Right lobe of liver (tissue), 4 donors: ENCODE measurements around the gene GAS2L2.

Experiments used
- CTCF ChIP-seq, 4 donors: fragments of 200-600 bp in 3 of 4; fragments of 450-650 bp in 1 of 4; IDR thresholded peaks; one replicate each; pipeline versions ENCODE4 v1.5.1 to v1.8.0; 2016 to 2022; ENCODE audit warnings: antibody characterized with exemption in 4 of 4, mild to moderate bottlenecking in 2 of 4
- POLR2A ChIP-seq: fragments of 450-650 bp; IDR thresholded peaks from one replicate; pipeline ENCODE4 v1.6.1; 2017; ENCODE audit warnings: antibody characterized with exemption, mild to moderate bottlenecking
- donor health status: DM: no; HTN: no; CAD: no.
- donor health status: DM: no; HTN: no; CAD: no.
- donor health status: DM: no; HTN: yes; CAD: no.

- TF ChIP-seq CTCF (IDR thresholded peaks at IDR 0.05) (no peak), POLR2A (no peak)
These were observed 42.1 kb downstream of the GAS2L2 start for GRCh38 chr17:35710950-35711349.
